Measurements from ENCODE around the gene STRA6.

GRCh38 chr15:74174219-74174957 is 28.2 kb downstream of the STRA6 start:
- no peak for TF ChIP-seq CTCF (conservative IDR thresholded peaks at IDR 0.05; ENCODE audit: low read length)
- TF ChIP-seq EZH2phosphoT487 (IDR thresholded peaks at IDR 0.05; ENCODE audit: borderline replicate concordance), result no peak
